Activated CD4-positive, CD25-positive, alpha-beta regulatory T cell treated with anti-CD3 and anti-CD28 coated beads, Interleukin-2, amount 50 U/mL, for 72 hours (primary cell): ENCODE measurements around the gene ZNF23.

ENCODE experiments used
- DNase-seq: peaks from one replicate; pipeline ENCODE4 v3.0.0; 2021

ZNF23 gene

DNA sequence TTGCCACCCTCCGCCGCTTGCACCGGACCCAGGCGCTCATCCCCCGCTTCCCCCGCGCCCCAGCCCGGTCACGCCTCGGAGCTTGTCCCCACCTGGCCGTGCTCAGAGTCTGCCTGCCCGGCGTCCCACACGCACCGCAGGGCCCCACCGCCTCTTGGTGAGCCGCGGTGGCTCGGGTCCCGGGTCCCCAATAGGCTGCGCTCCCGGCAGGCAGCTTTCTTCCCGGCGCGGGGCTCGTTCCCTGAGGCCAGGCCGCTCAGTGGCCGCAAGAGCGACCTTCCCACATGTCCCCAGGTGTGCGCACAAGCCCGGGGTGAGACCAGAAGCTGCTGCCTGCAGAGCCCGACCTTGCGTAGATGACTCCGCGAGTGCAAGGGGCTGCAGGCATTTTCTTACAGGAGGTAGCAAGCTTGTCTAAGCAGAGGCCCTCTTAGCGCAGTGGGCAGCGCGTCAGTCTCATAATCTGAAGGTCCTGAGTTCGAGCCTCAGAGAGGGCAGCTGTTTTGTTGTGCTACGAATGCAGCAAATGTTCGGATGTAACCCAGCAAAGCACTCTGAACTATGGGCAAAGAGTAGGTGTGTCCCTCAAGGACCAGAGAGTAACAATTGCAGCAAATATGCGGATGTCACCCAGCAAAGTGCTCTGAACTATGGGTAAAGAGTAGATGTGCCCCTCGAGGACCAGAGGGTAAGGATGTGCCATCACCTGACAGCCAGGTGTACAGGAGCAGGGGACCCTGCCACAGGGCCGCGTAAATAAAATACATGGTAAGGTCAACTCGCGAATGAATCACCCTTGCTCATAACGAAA, 35.8 kb downstream of the ZNF23 start:
- DNase-seq: no peak

DNA sequence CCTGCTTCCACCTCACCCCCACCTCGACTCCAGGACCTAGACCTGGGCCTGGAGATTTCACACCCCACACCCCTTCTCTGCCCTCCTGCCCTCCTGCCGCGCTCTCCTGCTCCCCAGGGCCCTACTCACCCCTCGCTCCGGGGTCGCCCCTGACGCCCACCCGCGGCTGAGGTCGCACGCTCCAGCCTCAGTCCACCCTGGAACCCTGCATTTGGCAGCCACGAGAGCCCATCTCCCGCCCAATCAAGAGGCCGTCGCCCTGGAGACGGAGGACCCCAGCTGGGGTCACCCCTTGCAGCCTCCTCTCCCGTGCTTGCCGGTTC, 36.3 kb downstream of the ZNF23 start:
- DNase-seq: no peak

DNA sequence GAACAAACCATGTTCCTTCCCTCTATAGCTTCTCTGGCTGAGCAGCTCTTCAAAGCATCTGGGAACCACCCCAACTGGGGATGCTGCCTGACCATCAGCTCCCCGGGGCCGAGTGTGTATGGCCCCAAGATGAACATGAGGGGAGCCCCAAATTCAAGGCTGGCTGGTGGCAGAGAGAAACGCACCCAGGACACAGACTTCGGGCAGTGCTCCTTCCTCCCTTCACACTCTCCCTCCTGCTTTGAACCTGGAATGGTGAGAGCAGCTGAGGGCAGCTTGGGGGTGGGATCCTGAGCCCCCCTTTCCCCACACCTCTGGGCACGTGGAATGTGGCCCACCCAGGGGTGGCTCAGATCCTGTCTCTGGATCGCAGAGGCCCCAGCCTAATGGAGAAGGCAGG, 37.4 kb downstream of the ZNF23 start:
- no peak for DNase-seq

- DNase-seq: no peak
These were observed 38.2 kb downstream of the ZNF23 start for GRCh38 chr16:71423865-71424264.

- no peak for DNase-seq
These were observed 39.0 kb downstream of the ZNF23 start for GRCh38 chr16:71423016-71423415.

- DNase-seq: no peak
These were observed 40.1 kb downstream of the ZNF23 start for GRCh38 chr16:71421911-71422310.

DNA sequence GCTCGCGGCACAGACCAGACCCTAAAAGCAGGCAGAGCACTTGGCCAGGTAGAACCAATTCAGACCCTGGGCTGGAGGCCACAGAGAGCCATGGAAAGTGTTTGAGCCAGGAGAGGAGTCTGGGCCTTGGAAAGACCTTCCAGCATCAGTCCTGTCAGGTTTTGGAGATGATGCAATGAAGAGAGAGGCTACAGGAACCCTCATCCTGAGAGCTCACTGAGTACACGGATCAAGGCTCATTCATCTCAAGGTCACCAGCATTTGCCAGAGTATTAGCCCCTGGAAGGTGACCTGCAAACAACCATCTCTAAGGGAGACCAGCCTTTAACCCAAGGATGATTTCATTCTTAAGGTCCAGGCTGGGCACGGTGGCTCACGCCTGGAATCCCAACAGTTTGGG, 48.0 kb downstream of the ZNF23 start:
- DNase-seq: no peak

DNA sequence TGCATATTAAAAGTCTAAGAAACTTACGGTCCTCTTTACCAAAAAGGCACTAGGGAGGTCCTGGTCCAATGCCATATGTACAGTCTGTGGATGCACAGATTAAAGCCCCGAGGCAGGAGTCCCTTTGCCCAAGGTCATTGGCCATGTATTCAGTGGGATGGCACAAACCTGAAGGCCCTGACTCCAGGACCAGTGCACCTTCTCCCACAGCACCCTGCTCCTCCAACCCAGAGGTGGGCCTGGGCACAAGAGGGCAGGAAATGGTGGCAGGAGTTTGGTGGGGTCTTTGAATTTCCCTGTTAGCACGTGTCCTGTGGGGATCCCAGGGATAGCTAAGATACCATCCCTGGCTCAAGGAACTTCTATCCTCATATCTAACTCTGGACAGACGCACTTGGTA, 48.7 kb downstream of the ZNF23 start:
- no peak for DNase-seq

GRCh38 chr16:71412270-71413160, 49.5 kb downstream of the ZNF23 start:
- DNase-seq: peak; percentile 69

DNA sequence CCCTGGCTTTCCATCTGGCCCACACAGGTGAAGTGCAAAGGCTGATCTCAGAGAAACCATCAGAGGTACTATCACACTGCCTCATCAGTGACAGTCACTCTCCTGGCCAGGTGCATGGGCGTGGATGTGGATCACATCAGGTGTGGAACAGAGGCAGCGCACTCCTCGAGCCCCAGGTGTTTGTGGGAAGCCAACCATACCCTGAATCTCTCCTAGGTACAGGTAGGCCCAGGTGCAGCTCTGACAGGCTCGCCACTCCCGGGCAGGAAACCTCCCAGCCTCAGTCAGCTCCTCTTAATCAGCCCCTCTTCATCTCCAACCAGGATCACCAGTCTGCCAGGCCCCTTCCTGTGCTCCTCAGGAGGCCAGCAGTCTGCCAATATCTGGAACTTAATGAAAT, 51.9 kb downstream of the ZNF23 start:
- no peak for DNase-seq

DNA sequence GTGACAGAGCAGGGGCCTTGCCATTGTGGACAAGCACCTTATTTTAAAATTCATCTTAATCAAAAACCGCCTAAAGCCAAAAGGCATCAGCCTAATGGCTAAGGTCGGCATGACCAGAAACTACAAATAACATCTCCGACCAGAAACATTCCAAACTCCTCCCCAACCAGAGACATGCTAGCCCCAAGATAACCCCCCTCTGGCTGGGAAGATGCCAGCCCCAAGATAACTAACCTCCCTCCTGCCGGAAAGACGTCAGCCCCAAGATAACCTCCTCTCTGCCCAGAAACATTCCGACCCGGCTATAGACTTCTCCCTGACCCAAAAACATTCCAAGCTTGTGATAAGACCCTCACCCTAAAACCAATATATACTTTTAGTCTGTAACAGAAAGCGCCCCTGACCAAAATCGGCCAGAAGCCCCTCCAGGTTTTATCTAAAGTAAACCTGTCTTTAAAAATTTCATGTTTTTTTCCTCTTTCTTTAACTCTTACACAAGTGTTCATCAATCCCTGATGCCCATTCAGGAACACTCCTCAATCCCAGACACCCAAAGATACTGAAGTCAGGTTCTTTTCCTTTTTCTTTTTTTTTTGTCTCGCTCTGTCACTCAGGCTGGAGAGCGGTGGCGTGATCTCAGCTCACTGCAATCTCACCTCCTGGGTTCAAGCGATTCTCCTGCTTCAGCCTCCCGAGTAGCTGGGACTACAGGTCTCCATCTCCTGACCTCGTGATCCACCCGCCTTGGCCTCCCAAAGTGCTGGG, 52.9 kb downstream of the ZNF23 start:
- DNase-seq: no peak

GRCh38 chr16:71408536-71408935, 53.5 kb downstream of the ZNF23 start:
- DNase-seq: no peak

GRCh38 chr16:71407731-71408130, 54.3 kb downstream of the ZNF23 start:
- DNase-seq: no peak

- no peak for DNase-seq
These were observed 55.3 kb downstream of the ZNF23 start for GRCh38 chr16:71406724-71407123.

DNA sequence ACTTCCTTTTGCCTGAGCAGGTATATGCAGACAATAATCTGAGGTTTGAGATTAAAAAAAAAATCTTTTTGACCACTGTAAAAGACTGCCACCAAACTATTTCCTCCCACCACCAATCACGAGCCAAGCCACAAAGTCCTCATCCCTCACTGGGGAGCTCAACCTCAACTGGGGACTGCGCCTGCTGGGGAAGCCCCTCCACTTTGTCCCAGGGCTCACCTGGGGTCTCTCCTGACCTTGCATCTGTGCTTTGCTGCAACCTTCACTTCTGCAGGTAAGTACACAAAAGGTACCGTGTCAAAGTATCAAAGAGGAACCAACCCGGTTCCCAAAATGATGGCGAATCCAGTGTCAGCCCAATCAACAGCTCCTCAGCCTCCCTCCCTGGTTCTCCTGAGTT, 55.7 kb downstream of the ZNF23 start:
- no peak for DNase-seq

DNA sequence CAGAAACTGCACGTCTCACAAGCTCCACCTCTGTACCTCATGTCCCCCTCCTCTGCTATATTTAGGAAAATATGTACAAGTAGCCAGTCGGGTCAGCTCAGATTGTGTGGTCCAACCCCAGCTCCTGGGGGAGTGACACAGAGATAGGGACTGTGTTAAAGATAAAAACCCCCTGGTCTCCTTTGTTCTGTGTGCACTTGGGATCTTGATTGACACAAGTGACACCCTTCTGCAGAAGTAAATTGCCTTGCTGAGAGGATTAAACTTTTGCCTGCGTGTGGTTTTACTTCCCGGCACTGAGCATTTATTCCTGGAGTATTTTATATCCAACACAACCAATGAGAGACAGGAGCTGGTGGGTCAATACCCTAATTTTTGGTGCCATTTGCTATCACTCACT, 57.7 kb downstream of the ZNF23 start:
- no peak for DNase-seq

GRCh38 chr16:71402674-71403073, 59.4 kb downstream of the ZNF23 start:
- DNase-seq: no peak

DNA sequence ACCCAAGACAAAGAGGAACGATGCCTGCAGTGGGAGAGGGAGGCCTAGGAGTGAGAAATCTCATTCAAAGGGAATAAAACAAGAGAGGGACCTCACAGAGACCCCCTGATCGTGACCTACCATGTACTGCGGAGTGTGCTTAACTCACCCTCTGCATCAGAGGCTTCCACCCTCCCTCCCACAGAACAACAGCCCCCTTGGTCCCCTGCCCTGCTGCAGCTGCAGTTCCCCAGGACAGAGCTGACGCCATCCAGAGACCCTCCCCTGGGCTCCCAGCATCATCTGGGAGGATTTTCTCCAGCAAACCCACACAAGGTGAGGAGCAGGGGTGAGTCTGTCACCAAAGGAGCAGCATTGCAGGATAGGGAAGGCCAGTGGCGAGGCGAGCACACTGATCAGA, 60.0 kb downstream of the ZNF23 start:
- no peak for DNase-seq

GRCh38 chr16:71399801-71400563, 62.1 kb downstream of the ZNF23 start:
- no peak for DNase-seq
